Muscle of leg (tissue), 11 donors: Measurements from ENCODE around the gene SYNRG. TPM values are rescaled to one million over a fixed set of nuclear protein-coding genes. Genes with fewer than 3 reads are reported as not detected.
"Not testable (repeated sequence)": the region's sequence is repeated elsewhere in the genome, so short reads cannot be mapped to it uniquely, and the experiment has no call there.

Experiments used
- DNase-seq: peaks from one replicate; pipeline ENCODE4 v3.0.0; 2013
- H3K27ac ChIP-seq: one replicate; pipeline ENCODE4 v1.5.1; 2013; ENCODE audit warnings: mild to moderate bottlenecking, low read length, control low read depth
- H3K27me3 ChIP-seq: one replicate; pipeline ENCODE4 v1.6.1; 2013; ENCODE audit warnings: low read length; ENCODE audit not compliant: control insufficient read depth, insufficient read depth
- H3K36me3 ChIP-seq: one replicate; pipeline ENCODE4 v1.6.1; 2013; ENCODE audit warnings: low read length; ENCODE audit not compliant: control insufficient read depth, insufficient read depth
- H3K4me1 ChIP-seq: one replicate; pipeline ENCODE4 v1.6.1; 2013; ENCODE audit warnings: low read length; ENCODE audit not compliant: control insufficient read depth, insufficient read depth
- H3K4me3 ChIP-seq: one replicate; pipeline ENCODE4 v1.5.1; 2013; ENCODE audit warnings: low read length, control low read depth
- H3K9me3 ChIP-seq: replicated peaks from 2 replicates; pipeline ENCODE4 v1.6.1; 2013; ENCODE audit warnings: low read depth, low read length; ENCODE audit not compliant: control insufficient read depth
- WGBS: methylation state at CpG from one replicate; pipeline ENCODE4 v1.1.5; 2013; ENCODE audit warnings: missing lambda C conversion rate; ENCODE audit not compliant: insufficient coverage; 5-methylcytosine and 5-hydroxymethylcytosine counted together
- polyA plus RNA-seq, 8 donors: library from polyadenylated mRNA; unstranded; fragments of 120-200 nt; gene quantifications; one replicate each; pipeline versions ENCODE4 v1.2.1 to v1.2.3, GENCODE V29; 2013; ENCODE audit warnings: inconsistent platforms in 1 of 8, low replicate concordance in 1 of 8; ENCODE audit not compliant: insufficient read length in 8 of 8, insufficient read depth in 1 of 8
- total RNA-seq: library from RNA; stranded (reverse); fragments of 120-200 nt; gene quantifications from one replicate; pipeline ENCODE4 v1.2.4, GENCODE V29; 2013

The SYNRG gene
- total and polyA plus RNA-seq, 9 donors: 14.5 to 27.2 (median 21.2) TPM

GRCh38 chr17:37521821-37522220 lies 87.4 kb downstream of the SYNRG start:
- Histone ChIP-seq H3K27me3 (no peaks in the 10 kb centered on the region), H3K36me3 (peaks cover 53% of the 10 kb centered on the region), H3K4me3 (no peak overlapping the region), H3K4me1 (peaks cover 13% of the 10 kb centered on the region), H3K9me3 (no peaks in the 10 kb centered on the region), H3K27ac (peak overlapping the region; percentile 38)
- WGBS: 95% methylated on average over 2 of the region's 5 CpGs
- DNase-seq: peak; percentile 44

GRCh38 chr17:37520174-37520573 lies 89.0 kb downstream of the SYNRG start:
- WGBS: 48% methylated on average over 6 of the region's 8 CpGs
- Histone ChIP-seq H3K36me3 (peaks cover 47% of the 10 kb centered on the region), H3K27me3 (no peaks in the 10 kb centered on the region), H3K4me3 (no peak overlapping the region), H3K9me3 (no peaks in the 10 kb centered on the region), H3K4me1 (peaks cover 13% of the 10 kb centered on the region), H3K27ac (no peak overlapping the region)
- no peak for DNase-seq

DNA sequence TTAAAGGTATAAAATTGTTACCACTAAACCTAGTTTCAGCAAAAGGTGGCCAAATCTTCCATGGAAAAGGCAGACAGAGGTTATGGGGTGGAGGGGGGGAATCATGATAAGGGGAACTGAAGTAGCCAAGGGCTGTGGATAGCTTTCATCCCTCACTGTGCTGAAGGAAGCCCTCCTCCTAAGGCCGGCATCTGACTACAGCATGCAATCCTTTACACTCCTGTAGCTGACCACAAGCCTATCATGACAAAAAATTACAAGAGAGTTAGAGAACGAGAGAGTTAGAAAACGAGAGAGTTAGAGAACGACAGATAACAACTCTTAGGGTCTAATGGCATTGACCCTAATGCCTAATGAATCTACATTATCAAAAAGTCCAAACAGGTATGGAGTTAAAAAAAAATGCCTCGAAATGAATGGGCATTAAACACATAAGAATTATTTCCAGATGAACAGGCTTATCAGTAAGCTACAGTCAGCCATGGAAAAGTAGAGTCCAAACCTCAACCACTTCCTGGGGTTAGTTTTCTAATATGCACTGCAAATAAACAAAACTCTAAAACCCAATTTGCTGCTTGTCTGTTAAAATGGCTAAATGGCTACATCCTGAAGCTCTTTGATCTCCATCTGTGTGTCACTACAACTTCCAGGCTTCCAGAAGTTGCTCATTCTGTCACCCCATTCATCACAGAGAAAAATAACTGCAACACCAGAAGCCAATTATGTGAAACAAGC lies 89.8 kb downstream of the SYNRG start:
- no peak for DNase-seq
- WGBS: no CpG with 5 or more reads among the region's 5 CpGs
- Histone ChIP-seq H3K27ac (no peak overlapping the region), H3K27me3 (no peaks in the 10 kb centered on the region), H3K9me3 (no peaks in the 10 kb centered on the region), H3K36me3 (peaks cover 48% of the 10 kb centered on the region), H3K4me3 (no peak overlapping the region), H3K4me1 (peaks cover 13% of the 10 kb centered on the region)

- no peaks in the 10 kb centered on the region for H3K9me3 ChIP-seq
- WGBS: 94% methylated on average over 6 of the region's 8 CpGs
- DNase-seq: peak; percentile 22
- no peak overlapping the region for H3K27ac ChIP-seq
- H3K27me3 ChIP-seq: no peaks in the 10 kb centered on the region
- peaks cover 13% of the 10 kb centered on the region for H3K4me1 ChIP-seq
- H3K4me3 ChIP-seq: no peak overlapping the region
- H3K36me3 ChIP-seq: peaks cover 52% of the 10 kb centered on the region
Measured at GRCh38 chr17:37518826-37519225, 90.4 kb downstream of the SYNRG start.

DNA sequence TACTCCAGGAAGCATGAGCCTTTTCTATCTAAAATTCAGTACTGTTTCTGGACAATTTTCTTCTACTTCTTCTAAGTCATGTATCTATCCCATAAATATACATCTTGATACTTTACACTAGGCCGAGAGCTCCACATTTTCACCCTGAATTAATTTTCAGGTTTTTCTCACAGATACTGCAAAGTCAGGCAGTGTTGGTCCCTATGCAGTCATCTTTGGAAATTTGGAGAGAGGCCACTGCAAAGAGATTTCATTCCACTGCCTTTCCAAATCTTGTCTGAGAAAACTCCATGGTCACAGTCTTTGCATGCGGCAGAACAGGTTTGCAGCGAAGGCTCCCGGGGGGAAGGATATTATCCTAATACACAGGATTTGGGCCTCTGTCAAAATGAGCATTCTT lies 91.3 kb downstream of the SYNRG start:
- H3K36me3 ChIP-seq: peaks cover 48% of the 10 kb centered on the region

DNA sequence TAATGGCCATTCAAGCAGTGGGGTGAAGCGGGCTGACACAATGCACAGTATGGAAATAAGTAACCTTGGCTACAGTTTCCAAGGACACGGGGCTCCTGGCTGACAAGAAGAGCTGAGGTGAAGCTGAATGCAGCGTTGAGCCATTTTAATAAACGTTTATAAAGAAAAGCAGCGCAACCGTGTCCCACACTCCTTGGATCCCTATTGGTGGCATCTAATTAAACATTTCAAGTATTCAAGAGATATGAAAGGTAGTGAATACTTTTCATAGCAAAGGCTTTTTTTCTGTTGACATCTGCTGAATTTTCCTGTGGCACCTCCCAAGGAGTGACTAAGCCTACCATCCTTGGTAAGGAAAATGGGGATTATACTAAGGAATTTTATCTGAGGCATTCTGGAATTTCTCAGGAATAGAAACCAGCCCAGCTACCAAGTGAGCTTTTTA lies 93.1 kb downstream of the SYNRG start:
- no peak overlapping the region for H3K27ac ChIP-seq
- H3K27me3 ChIP-seq: no peaks in the 10 kb centered on the region
- H3K4me1 ChIP-seq: peaks cover 11% of the 10 kb centered on the region
- peaks cover 50% of the 10 kb centered on the region for H3K36me3 ChIP-seq
- DNase-seq: no peak
- no peak overlapping the region for H3K4me3 ChIP-seq
- WGBS: 90% methylated on average over 2 of the region's 6 CpGs
- no peaks in the 10 kb centered on the region for H3K9me3 ChIP-seq

More for the DNA sequence above, 91.3 kb downstream of the SYNRG start:
- Histone ChIP-seq H3K4me3 (no peak overlapping the region), H3K27me3 (no peaks in the 10 kb centered on the region), H3K4me1 (peaks cover 15% of the 10 kb centered on the region), H3K9me3 (no peaks in the 10 kb centered on the region), H3K27ac (peak overlapping the region; percentile 6)
- peak; percentile 25 for DNase-seq
- WGBS: 27% methylated on average over 3 of the region's 4 CpGs

- Histone ChIP-seq H3K36me3 (peaks cover 34% of the 10 kb centered on the region), H3K27me3 (no peaks in the 10 kb centered on the region), H3K9me3 (no peaks in the 10 kb centered on the region), H3K4me1 (peaks cover 10% of the 10 kb centered on the region), H3K27ac (no peak overlapping the region), H3K4me3 (no peak overlapping the region)
- no peak for DNase-seq
- 85% methylated on average over 5 of the region's 10 CpGs for WGBS
Measured at GRCh38 chr17:37513711-37514110, 95.5 kb downstream of the SYNRG start.

DNA sequence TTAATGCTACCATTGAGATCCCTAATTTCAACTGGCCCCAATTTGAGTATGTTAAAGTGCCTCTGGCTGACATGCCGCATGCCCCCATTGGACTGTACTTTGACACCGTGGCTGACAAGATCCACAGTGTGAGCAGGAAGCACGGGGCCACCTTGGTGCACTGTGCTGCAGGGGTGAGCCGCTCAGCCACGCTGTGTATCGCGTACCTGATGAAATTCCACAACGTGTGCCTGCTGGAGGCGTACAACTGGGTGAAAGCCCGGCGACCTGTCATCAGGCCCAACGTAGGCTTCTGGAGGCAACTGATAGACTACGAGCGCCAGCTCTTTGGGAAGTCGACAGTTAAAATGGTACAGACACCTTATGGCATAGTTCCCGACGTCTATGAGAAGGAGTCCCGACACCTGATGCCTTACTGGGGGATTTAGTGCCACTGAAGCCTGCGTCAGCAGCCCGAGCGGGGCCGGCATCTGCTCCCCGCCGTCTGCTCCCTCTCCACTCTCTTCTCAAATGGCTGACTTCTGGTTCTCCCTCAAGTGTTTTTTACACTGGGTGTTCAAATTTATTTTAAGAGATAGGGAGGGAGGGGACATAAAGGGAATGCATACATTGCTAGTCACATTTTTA lies 96.7 kb downstream of the SYNRG start:
- Histone ChIP-seq H3K27me3 (no peaks in the 10 kb centered on the region), H3K36me3 (peaks cover 23% of the 10 kb centered on the region), H3K4me1 (peaks cover 6% of the 10 kb centered on the region), H3K9me3 (no peaks in the 10 kb centered on the region), H3K4me3 (no peak overlapping the region), H3K27ac (peak overlapping the region; percentile 51)
- DNase-seq: peak; percentile 34
- 62% methylated on average over 18 of the region's 24 CpGs for WGBS

DNA sequence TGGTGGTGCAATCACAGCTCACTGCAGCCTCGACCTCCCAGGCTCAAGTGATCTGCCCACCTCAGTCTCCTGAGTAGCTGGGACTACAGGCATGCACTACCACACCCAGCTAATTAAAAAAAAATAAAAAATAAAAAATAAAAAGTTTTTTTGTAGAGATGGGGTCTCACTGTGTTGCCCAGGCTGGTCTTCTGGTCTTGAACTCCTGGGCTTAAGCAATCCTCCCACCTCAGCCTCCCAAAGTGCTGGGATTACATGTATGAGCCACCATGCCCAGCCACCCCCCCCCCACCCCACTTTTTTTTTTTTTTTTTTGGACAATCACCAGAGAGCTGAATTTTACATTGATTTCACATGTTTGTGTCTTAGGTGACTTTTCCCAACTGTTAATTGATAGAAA lies 97.6 kb downstream of the SYNRG start:
- not testable (repeated sequence) for DNase-seq, H3K4me1 ChIP-seq, H3K27me3 ChIP-seq, H3K4me3 ChIP-seq, H3K9me3 ChIP-seq, H3K27ac ChIP-seq
- WGBS: no CpG with 5 or more reads among the region's 1 CpG
- H3K36me3 ChIP-seq: peaks cover 18% of the 10 kb centered on the region

DNA sequence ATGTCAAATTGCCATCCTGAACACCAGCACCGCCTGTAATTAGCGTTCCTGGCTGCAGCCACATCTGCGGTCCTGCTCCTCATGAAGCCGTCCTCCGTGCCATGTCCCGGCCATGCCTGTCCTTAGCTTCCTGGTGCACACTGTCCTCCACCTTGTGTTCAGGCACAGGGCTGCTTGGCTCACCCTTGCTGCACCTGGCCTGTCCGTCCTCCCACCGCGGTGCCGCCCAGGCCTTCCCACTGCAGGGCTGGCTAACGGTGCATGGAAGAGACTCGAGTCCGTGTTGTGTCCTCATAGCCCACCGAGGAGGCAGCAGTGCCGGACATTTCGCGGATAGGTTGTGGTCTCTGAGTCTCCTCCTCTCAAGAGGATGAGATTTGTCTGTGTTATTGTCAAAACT lies 99.2 kb downstream of the SYNRG start:
- H3K4me1 ChIP-seq: peaks cover 5% of the 10 kb centered on the region
- peaks cover 18% of the 10 kb centered on the region for H3K36me3 ChIP-seq
- H3K4me3 ChIP-seq: no peak overlapping the region
- H3K9me3 ChIP-seq: no peaks in the 10 kb centered on the region
- H3K27ac ChIP-seq: no peak overlapping the region
- no peak for DNase-seq
- 91% methylated on average over 17 of the region's 17 CpGs for WGBS
- no peaks in the 10 kb centered on the region for H3K27me3 ChIP-seq
